Measurements from ENCODE around the gene ADAM11. TPM values are rescaled to one million over a fixed set of nuclear protein-coding genes. Genes with fewer than 3 reads are reported as not detected.
A peak's percentile ranks its signal among the peaks of the same experiment; 100 is the strongest.

Gene ADAM11
- total and polyA plus RNA-seq, 9 of the 15 experiments (the other 6 are each of a cell fraction or from before 2014, with no cell fraction given) = 0.01 to 0.31 (median 0.14) TPM; not detected in 2

DNA sequence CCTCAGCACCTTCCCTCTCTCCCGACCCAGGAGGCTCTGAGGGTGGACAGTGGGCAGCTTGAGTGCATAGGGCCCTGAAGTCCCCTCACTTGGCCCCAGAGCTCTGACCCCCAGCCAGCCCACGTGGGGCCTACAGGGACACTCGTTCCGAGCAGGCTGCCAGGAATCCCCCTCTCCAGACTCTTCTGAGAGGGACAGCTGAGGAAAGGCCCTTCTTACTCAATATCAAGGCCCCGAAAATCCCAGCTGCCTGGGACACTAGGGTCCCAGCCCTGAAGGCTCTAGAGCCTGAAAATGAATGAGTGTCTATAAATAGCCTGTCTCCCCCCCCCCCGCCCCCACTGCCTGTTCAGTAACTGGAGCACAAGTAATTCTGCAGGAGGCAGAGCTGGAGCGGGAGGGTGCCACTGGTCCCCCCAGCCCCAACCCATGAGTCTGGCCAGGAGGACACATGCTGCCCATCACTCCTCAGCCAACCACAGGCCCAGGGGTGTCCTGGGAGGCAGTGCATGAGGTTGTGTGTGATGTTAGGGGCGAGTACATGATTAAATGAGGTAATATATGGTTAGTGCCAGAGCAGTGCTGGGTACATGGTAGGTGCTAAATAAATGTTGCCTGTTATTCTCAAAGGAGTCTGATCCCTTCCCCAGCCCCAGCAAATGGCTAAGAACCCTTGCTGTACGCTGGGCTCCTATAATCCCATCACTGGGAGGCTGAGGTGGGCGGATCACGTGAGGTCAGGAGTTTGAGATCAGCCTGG is 11.6 kb downstream of the ADAM11 start:
- no peak overlapping the region for H3K9ac ChIP-seq (ENCODE audit: insufficient read depth in 1 of 2, low read depth in 2 of 2, low read length in 2 of 2)
- no peak for DNase-seq (ENCODE audit: extremely low read depth in 1 of 4, low spot score in 3 of 4)
- H4K20me1 ChIP-seq (replicated peaks; ENCODE audit: control insufficient read depth, insufficient read depth, low read length) = peaks cover 5% of the 10 kb centered on the region
- H2AFZ ChIP-seq (ENCODE audit: low read depth, low read length) = no peak overlapping the region
- intact Hi-C loops (cut with micrococcal nuclease) (loop anchor here (10.0 kb wide), 2 partner anchors 236 to 244 kb away; no protein-coding TSS in a partner anchor), in situ Hi-C loops (cut with MboI) (loop anchor here (10.0 kb wide), 1 partner anchor 244 kb away; no protein-coding TSS in a partner anchor)
- WGBS (ENCODE audit: insufficient coverage, low coverage, missing lambda C conversion rate) = 22% methylated on average over 10 of the region's 11 CpGs
- peak; percentile 44; the same call in 1 of the 2 replicates for TF ChIP-seq EGR1 (conservative IDR thresholded peaks at IDR 0.05)
- no peak for TF ChIP-seq TFAP4 (CRISPR knock-in tag; IDR thresholded peaks at IDR 0.05; ENCODE audit: borderline replicate concordance)
- TF ChIP-seq POLR3A (IDR thresholded peaks at IDR 0.05; ENCODE audit: borderline replicate concordance, extremely low read depth, insufficient read depth, insufficient read length) = no peak
- TF ChIP-seq MEF2A (IDR thresholded peaks at IDR 0.05; ENCODE audit: control insufficient read depth, low read depth, low read length) = 0 out of 2 replicates have a peak, but pooled peaks have one; percentile 12
- TF ChIP-seq USF1 (CRISPR knock-in tag; IDR thresholded peaks at IDR 0.05) = peak; percentile 47; the same call in 1 of the 2 replicates
- TF ChIP-seq CHD1 (IDR thresholded peaks at IDR 0.05; ENCODE audit: low read length) = no peak
- 0 out of 2 replicates have a peak, but pooled peaks have one; percentile 6 for TF ChIP-seq USF2 (CRISPR knock-in tag; IDR thresholded peaks at IDR 0.05)
- no peaks in the 10 kb centered on the region for H3K79me2 ChIP-seq (ENCODE audit: control insufficient read depth, insufficient read depth, low read length)
- no peak for ATAC-seq
- H3K9me3 ChIP-seq (replicated peaks; ENCODE audit: control insufficient read depth, insufficient read depth, low read depth, low read length) = no peaks in the 10 kb centered on the region
- no peak overlapping the region for H3K4me2 ChIP-seq (ENCODE audit: insufficient read depth, low read length)
- peaks cover 2 to 19% of the 10 kb centered on the region in 2 experiments; a peak in 4 of 5 replicates for H3K27me3 ChIP-seq (ENCODE audit: control insufficient read depth in 2 of 2, insufficient read depth in 2 of 2, low read length in 2 of 2)
- H3K4me1 ChIP-seq (replicated peaks in 1 of 2; ENCODE audit: control insufficient read depth in 2 of 2, insufficient read depth in 2 of 2, low read length in 2 of 2) = peaks cover 4 to 49% of the 10 kb centered on the region in 2 experiments; a peak in 3 of 5 replicates
- no TSS peak for BruUV-seq (replicated peaks)
- H3K9me1 ChIP-seq (ENCODE audit: control insufficient read depth, insufficient read depth, low read length) = no peaks in the 10 kb centered on the region
- H3K4me3 ChIP-seq = no peak overlapping the region
- no peak overlapping the region for H3K27ac ChIP-seq (ENCODE audit: extremely low read depth, low read depth, low read length)
- no peaks in the 10 kb centered on the region for H3K36me3 ChIP-seq (ENCODE audit: control insufficient read depth, insufficient read depth, low read length)
- ChIA-PET CTCF (ENCODE audit: low intra/inter-chr PET ratio) (no interaction called here), POLR2A (interaction anchor here (0.6 to 1.7 kb wide), 6 partner anchors 8 to 142 kb away, joined by 3 to 5 read pairs (median 4); no protein-coding TSS in a partner anchor)
- FAIRE-seq = no peak
